Dendritic cell treated with granulocyte-macrophage colony-stimulating factor and Interleukin-4, amounts not matched to agents 40 ng/mL and 50 ng/mL, for 4 days (primary cell): ENCODE data around the gene GPR39.
A peak's percentile ranks its signal among the peaks of the same experiment; 100 is the strongest.
"Not testable (repeated sequence)": the region's sequence is repeated elsewhere in the genome, so short reads cannot be mapped to it uniquely, and the experiment has no call there.

Source experiments
- H3K27ac Mint-ChIP-seq: one replicate; pipeline ENCODE4 v1.8.0; 2022; ENCODE audit warnings: mild to moderate bottlenecking, mixed read lengths
- H3K27me3 Mint-ChIP-seq: one replicate; pipeline ENCODE4 v1.8.0; 2022; ENCODE audit warnings: mild to moderate bottlenecking, mixed read lengths
- H3K36me3 Mint-ChIP-seq: one replicate; pipeline ENCODE4 v1.8.0; 2022; ENCODE audit warnings: low read depth, mixed read lengths
- H3K4me1 Mint-ChIP-seq: one replicate; pipeline ENCODE4 v1.8.0; 2022; ENCODE audit warnings: low read depth, mixed read lengths
- H3K4me3 Mint-ChIP-seq: one replicate; pipeline ENCODE4 v1.8.0; 2022; ENCODE audit warnings: mild to moderate bottlenecking, moderate library complexity, mixed read lengths
- H3K9me3 Mint-ChIP-seq: one replicate; pipeline ENCODE4 v1.8.0; 2022; ENCODE audit warnings: mixed read lengths
- intact Hi-C: fragments of 100-400 bp; cut with micrococcal nuclease; formaldehyde crosslinking; loops from one replicate; pipeline ENCODE4 v1.15.0; 2022

GPR39 gene

DNA sequence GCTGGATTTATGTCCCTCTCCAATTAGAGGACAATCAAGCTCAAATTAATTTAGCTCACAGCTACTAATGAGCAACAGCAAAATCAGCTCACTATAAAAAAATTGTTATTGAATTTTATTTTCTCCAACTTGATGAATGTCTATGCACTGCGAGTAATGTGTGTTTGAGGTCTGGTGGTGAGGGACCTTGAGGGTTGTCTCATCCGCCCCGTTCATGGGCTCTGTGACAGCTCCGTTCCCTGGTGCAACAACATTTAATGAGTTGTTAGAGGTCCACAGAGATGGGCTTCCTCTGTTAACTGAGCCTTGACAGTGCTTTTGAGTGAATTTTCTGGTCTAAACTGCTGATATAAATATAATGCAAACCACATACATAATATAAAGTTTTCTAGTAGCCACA, 101.7 kb downstream of the GPR39 start:
- Mint-ChIP-seq H3K9me3 (no peaks in the 10 kb centered on the region), H3K4me1 (no peaks in the 10 kb centered on the region), H3K36me3 (no peaks in the 10 kb centered on the region), H3K4me3 (no peak overlapping the region), H3K27ac (no peak overlapping the region), H3K27me3 (peaks cover 1% of the 10 kb centered on the region)
- intact Hi-C loops: no loop called here

GRCh38 chr2:132519566-132519965, 103.0 kb downstream of the GPR39 start:
- Mint-ChIP-seq H3K36me3 (no peaks in the 10 kb centered on the region), H3K27me3 (peaks cover 1% of the 10 kb centered on the region), H3K4me3 (no peak overlapping the region), H3K27ac (no peak overlapping the region), H3K9me3 (no peaks in the 10 kb centered on the region), H3K4me1 (no peaks in the 10 kb centered on the region)
- intact Hi-C loops: no loop called here

- Mint-ChIP-seq H3K36me3 (no peaks in the 10 kb centered on the region), H3K9me3 (no peaks in the 10 kb centered on the region), H3K27me3 (peaks cover 1% of the 10 kb centered on the region), H3K27ac (no peak overlapping the region), H3K4me1 (no peaks in the 10 kb centered on the region), H3K4me3 (no peak overlapping the region)
- intact Hi-C loops: no loop called here
Measured at GRCh38 chr2:132521341-132521740, 104.7 kb downstream of the GPR39 start.

GRCh38 chr2:132522901-132523300, 106.3 kb downstream of the GPR39 start:
- H3K9me3 Mint-ChIP-seq: no peaks in the 10 kb centered on the region
- H3K4me1 Mint-ChIP-seq: no peaks in the 10 kb centered on the region
- intact Hi-C loops: no loop called here
- H3K4me3 Mint-ChIP-seq: no peak overlapping the region
- H3K36me3 Mint-ChIP-seq: no peaks in the 10 kb centered on the region
- H3K27ac Mint-ChIP-seq: no peak overlapping the region
- peaks cover 1% of the 10 kb centered on the region for H3K27me3 Mint-ChIP-seq

DNA sequence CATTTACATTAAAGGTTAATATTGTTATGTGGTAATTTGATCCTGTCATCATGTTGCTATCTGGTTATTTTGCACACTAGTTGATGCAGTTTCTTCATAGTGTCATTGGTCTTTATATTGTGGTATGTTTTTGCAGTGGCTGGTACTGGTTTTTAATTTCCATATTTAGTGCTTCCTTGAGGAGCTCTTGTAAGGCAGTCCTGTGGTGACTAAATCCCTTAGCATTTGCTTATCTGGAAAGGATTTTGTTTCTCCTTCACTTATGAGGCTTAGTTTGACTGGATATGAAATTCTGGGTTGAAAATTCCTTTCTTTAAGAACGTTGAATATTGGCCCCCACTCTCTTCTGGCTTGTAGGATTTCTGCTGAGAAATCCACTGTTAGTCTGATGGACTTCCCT, 120.5 kb downstream of the GPR39 start:
- H3K27me3 Mint-ChIP-seq, intact Hi-C loops, H3K9me3 Mint-ChIP-seq, H3K4me3 Mint-ChIP-seq, H3K36me3 Mint-ChIP-seq, H3K4me1 Mint-ChIP-seq, H3K27ac Mint-ChIP-seq: not testable (repeated sequence)

GRCh38 chr2:132538331-132538855, 121.8 kb downstream of the GPR39 start:
- H3K9me3 Mint-ChIP-seq: peaks cover 10% of the 10 kb centered on the region
- no peaks in the 10 kb centered on the region for H3K27me3 Mint-ChIP-seq
- no peak overlapping the region for H3K27ac Mint-ChIP-seq
- no peaks in the 10 kb centered on the region for H3K36me3 Mint-ChIP-seq
- intact Hi-C loops: no loop called here
- H3K4me1 Mint-ChIP-seq: peaks cover 18% of the 10 kb centered on the region
- H3K4me3 Mint-ChIP-seq: no peak overlapping the region

DNA sequence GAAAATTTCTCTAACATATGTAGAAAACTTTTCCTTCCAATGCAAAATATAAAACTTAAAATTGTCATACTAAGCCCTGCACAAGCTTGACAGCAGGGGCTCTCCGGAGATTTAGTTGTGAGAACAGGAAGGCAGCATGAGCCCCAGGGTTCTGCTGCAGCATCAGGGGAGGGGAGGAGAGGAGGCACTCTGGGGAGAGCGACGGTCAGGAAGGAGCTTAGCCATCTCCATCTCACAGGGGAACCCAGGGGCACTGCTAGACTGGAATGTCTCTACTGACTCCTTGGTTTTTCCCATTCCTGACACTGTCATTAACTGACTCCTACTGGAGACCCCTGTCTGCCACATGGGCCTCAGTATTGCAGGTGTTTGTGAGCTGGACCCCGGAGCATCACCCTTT, 123.6 kb downstream of the GPR39 start:
- intact Hi-C loops: loop anchor here (10.0 kb wide), 1 partner anchor 125 kb away; no protein-coding TSS in a partner anchor
- H3K27me3 Mint-ChIP-seq: no peaks in the 10 kb centered on the region
- H3K4me1 Mint-ChIP-seq: peaks cover 24% of the 10 kb centered on the region
- no peak overlapping the region for H3K27ac Mint-ChIP-seq
- no peak overlapping the region for H3K4me3 Mint-ChIP-seq
- H3K36me3 Mint-ChIP-seq: no peaks in the 10 kb centered on the region
- peaks cover 14% of the 10 kb centered on the region for H3K9me3 Mint-ChIP-seq

DNA sequence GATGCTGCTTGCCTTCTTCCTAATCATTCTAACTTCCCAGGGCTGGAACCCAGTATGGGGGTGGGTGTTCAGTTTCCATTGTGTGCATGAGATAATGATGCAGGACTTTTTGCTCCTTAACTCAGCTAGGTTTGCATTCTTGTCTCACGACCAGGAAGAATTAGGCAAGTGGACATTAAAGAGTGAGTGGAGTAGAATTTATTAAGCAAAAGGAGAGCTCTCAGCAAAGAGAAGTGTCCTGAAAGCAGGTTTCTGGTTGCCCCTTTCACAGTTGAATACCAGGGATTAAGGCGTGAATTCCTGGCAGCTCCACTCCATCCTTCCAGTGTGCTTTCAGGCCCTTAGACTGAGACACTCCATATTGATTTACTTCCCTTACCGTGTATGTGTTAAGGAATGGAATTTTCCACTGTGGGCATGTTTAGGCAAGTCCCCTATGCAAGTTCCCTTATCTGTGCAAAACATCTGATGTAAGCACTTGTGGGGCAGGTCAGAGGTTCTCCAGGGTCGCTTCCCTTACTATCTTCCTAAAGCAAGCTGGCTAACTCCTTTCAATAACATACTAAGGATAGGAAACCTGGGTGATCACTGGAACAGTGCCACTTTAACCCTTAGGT, 126.5 kb downstream of the GPR39 start:
- Mint-ChIP-seq H3K4me3 (no peak overlapping the region), H3K9me3 (peaks cover 14% of the 10 kb centered on the region), H3K27me3 (peaks cover 1% of the 10 kb centered on the region), H3K27ac (peak overlapping the region; percentile 56), H3K4me1 (peaks cover 18% of the 10 kb centered on the region), H3K36me3 (no peaks in the 10 kb centered on the region)
- intact Hi-C loops: loop anchor here (10.0 kb wide), 1 partner anchor 122 kb away; no protein-coding TSS in a partner anchor

DNA sequence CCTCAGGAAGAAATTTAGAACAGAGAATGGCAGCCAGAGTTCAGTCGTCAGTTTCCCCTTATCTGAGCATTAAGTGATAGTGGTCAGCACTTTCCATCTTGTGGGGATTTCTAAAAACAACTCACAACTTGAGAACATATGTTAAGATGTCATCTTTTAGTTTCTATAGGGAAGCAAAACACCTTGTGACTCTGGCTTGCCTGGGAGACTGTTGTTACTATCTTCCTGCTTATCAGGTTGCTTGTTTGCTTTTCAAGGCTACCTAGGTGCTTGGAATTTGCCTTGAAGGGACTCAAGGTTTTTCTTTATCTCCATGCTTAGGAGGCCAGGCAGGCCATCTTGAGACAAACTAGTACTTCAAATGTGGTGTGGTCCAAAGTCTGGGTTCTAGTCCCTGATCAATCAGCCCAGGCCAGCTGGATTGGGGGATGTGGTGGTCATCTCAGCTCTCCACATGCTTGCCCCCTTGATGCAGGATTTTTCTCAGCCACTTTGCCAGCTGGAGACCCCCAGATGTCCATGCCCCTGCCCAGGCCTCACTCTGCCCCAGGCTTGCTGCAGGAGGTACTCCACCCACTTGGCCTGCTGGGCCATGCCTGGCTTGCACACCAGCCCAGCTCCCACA, 127.5 kb downstream of the GPR39 start:
- H3K4me1 Mint-ChIP-seq: peaks cover 18% of the 10 kb centered on the region
- H3K36me3 Mint-ChIP-seq: no peaks in the 10 kb centered on the region
- H3K27me3 Mint-ChIP-seq: peaks cover 1% of the 10 kb centered on the region
- intact Hi-C loops: loop anchor here (10.0 kb wide), 1 partner anchor 121 kb away; no protein-coding TSS in a partner anchor
- no peak overlapping the region for H3K4me3 Mint-ChIP-seq
- peak overlapping the region; percentile 10 for H3K27ac Mint-ChIP-seq
- peaks cover 14% of the 10 kb centered on the region for H3K9me3 Mint-ChIP-seq

- no peaks in the 10 kb centered on the region for H3K36me3 Mint-ChIP-seq
- peaks cover 4% of the 10 kb centered on the region for H3K27me3 Mint-ChIP-seq
- peaks cover 18% of the 10 kb centered on the region for H3K4me1 Mint-ChIP-seq
- no peak overlapping the region for H3K27ac Mint-ChIP-seq
- intact Hi-C loops: loop anchor here (1.0 to 10.0 kb wide), 3 partner anchors 118 to 1234 kb away; no protein-coding TSS in a partner anchor
- no peak overlapping the region for H3K4me3 Mint-ChIP-seq
- H3K9me3 Mint-ChIP-seq: peaks cover 14% of the 10 kb centered on the region
Measured at GRCh38 chr2:132547090-132547687, 130.6 kb downstream of the GPR39 start.

DNA sequence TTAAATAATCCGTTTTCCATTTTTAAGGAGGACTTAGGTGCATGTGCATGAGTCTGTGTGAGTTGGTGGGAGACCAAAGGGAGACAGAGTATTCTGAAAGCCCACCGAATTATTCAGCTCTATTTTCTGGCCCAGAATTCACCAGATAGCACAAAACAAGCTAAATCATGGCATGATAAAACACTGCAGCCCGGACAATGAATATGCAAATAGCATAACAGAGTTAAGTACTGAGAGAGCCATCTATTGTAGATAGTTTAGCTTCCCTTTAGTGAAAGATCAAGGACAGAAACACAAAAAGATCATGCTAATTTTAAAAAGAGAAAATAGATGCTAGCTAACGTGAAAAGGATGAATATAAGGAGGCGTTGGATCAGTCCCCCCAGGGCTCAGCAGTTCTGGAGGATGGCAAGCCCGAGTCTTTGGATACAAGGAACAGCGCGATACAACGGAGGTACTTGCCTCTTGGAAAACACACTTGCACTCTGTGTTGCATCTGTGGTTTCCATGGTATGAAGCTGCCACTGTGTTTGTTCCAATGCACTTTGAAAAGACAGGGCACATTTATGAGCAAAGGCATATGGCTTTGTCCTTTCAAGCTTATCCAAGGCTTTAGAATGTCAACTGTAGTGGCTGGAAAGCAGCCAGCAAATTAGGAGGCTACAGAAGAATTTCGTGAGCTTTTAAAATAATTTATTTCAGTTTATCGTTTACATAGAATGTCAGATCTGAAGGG, 133.5 kb downstream of the GPR39 start:
- H3K9me3 Mint-ChIP-seq: no peaks in the 10 kb centered on the region
- no peaks in the 10 kb centered on the region for H3K4me1 Mint-ChIP-seq
- H3K4me3 Mint-ChIP-seq: no peak overlapping the region
- intact Hi-C loops: loop anchor here (10.0 kb wide), 1 partner anchor 115 kb away; no protein-coding TSS in a partner anchor
- peaks cover 4% of the 10 kb centered on the region for H3K27me3 Mint-ChIP-seq
- H3K27ac Mint-ChIP-seq: no peak overlapping the region
- no peaks in the 10 kb centered on the region for H3K36me3 Mint-ChIP-seq

DNA sequence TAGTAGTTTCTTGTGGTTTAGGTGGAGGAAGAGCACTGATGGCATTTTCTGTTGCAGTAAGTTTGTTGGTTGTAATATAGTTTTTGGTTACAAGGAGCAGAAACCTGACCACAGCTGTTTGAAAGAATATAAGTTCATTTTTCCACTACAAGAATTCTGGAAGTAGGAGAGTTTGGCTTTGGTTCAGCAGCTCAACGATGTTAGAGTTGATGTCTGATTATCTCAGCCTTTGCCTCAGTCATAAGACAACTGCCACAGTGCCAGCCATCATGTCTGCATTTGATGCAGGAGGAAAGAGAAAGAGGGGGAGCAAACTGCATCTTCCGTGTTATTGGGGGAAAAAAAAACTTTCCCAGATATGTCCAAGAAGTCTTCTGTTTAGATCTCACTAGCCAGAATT, 134.3 kb downstream of the GPR39 start:
- Mint-ChIP-seq H3K36me3 (no peaks in the 10 kb centered on the region), H3K4me1 (no peaks in the 10 kb centered on the region), H3K9me3 (no peaks in the 10 kb centered on the region), H3K27ac (no peak overlapping the region), H3K4me3 (no peak overlapping the region), H3K27me3 (peaks cover 4% of the 10 kb centered on the region)
- intact Hi-C loops: no loop called here

DNA sequence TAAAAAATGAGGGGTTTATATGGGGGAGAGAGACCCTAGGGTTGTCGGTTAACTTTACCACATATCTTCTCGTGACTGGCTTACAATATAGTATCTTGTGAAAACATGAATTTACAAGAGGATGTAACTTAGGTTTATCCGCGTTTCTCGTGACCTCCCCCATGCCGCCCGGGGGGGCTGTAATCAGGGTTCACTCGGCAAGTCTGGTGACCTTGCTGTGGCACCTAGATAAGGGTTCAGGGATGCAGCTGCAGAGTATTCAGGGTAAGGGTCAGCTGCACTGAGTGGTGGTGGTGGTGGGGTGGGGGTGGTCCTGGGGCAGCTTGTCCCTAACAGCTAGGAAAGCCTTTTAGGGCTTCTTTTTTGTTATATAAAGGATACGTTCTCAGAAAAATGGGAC, 141.1 kb downstream of the GPR39 start:
- intact Hi-C loops: no loop called here
- no peaks in the 10 kb centered on the region for H3K36me3 Mint-ChIP-seq
- no peak overlapping the region for H3K4me3 Mint-ChIP-seq
- H3K27me3 Mint-ChIP-seq: peaks cover 15% of the 10 kb centered on the region
- H3K4me1 Mint-ChIP-seq: no peaks in the 10 kb centered on the region
- H3K9me3 Mint-ChIP-seq: no peaks in the 10 kb centered on the region
- no peak overlapping the region for H3K27ac Mint-ChIP-seq

- Mint-ChIP-seq H3K36me3 (no peaks in the 10 kb centered on the region), H3K4me1 (no peaks in the 10 kb centered on the region), H3K9me3 (no peaks in the 10 kb centered on the region), H3K4me3 (no peak overlapping the region), H3K27ac (no peak overlapping the region), H3K27me3 (peaks cover 15% of the 10 kb centered on the region)
- intact Hi-C loops: no loop called here
Measured at GRCh38 chr2:132559326-132559725, 142.7 kb downstream of the GPR39 start.
